HL-60 (cell line): ENCODE results near the gene OSBPL10.

ENCODE experiments used
- DNase-seq, 2 experiments: peaks; one replicate each; pipeline ENCODE4 v3.0.0-alpha.2; 2010 to 2020; ENCODE audit warnings: low read depth in 1 of 2, low spot score in 1 of 2
- H3K27ac ChIP-seq: fragments of 250-450 bp; sonication (Bioruptor Pico); replicated peaks from 2 replicates; pipeline ENCODE4 v1.5.1; 2020; ENCODE audit warnings: mild to moderate bottlenecking, moderate library complexity
- H3K27me3 ChIP-seq: fragments of 250-450 bp; sonication (Bioruptor Pico); 2 replicates; pipeline ENCODE4 v1.5.1; 2021; ENCODE audit warnings: mild to moderate bottlenecking, moderate library complexity; ENCODE audit not compliant: insufficient read depth, poor library complexity, severe bottlenecking
- H3K4me3 ChIP-seq: replicated peaks from 2 replicates; pipeline ENCODE4 v1.5.1; 2011; ENCODE audit warnings: mild to moderate bottlenecking, control low read depth, low read length; ENCODE audit not compliant: insufficient read depth
- CTCF ChIP-seq: IDR thresholded peaks from one replicate; pipeline ENCODE4 v1.5.1; 2011; ENCODE audit warnings: low read length, control low read depth, inconsistent platforms; ENCODE audit not compliant: insufficient read depth
- GABPA ChIP-seq: IDR thresholded peaks from 2 replicates; pipeline ENCODE4 v1.6.1; 2012; ENCODE audit warnings: low read depth
- POLR2AphosphoS5 ChIP-seq: IDR thresholded peaks from 2 replicates; pipeline ENCODE4 v1.6.1; 2012; ENCODE audit warnings: low read depth
- REST ChIP-seq: IDR thresholded peaks from 2 replicates; pipeline ENCODE4 v1.6.1; 2012; ENCODE audit warnings: low read depth; ENCODE audit not compliant: insufficient replicate concordance
- SPI1 ChIP-seq: IDR thresholded peaks from 2 replicates; pipeline ENCODE4 v1.6.1; 2012; ENCODE audit warnings: low read depth, mild to moderate bottlenecking, borderline replicate concordance

OSBPL10 gene

DNA sequence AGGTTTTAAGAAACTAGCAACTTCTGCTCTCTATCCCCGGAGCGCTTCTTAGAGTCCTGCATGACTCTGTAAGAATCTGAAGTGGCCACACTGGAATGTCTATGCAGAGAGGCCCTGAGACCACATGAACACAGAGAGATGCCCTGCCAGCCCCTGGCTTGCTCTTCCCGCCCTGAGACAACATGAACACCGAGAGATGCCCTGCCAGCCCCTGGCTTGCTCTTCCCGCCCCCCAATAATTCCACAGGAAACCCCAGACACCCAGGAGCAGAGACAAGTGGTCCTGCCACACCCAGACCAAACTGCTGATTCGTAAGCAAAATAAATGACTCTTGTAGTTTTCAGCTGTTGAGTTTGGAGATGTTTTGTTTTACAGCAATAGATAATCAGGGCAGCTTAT is 166.1 kb downstream of the OSBPL10 start:
- H3K27me3 ChIP-seq, result no peaks in the 10 kb centered on the region
- DNase-seq, result no peak
- TF ChIP-seq GABPA, result no peak
- TF ChIP-seq POLR2AphosphoS5, result no peak
- no peak for TF ChIP-seq CTCF
- no peak for TF ChIP-seq SPI1
- TF ChIP-seq REST, result no peak
- no peak overlapping the region for H3K27ac ChIP-seq
- no peak overlapping the region for H3K4me3 ChIP-seq

- Histone ChIP-seq H3K27ac (no peak overlapping the region), H3K4me3 (no peak overlapping the region), H3K27me3 (no peaks in the 10 kb centered on the region)
- DNase-seq, result no peak
- no peak for TF ChIP-seq REST
- TF ChIP-seq GABPA, result no peak
- no peak for TF ChIP-seq SPI1
- no peak for TF ChIP-seq CTCF
- TF ChIP-seq POLR2AphosphoS5, result no peak
These were observed 167.4 kb downstream of the OSBPL10 start for GRCh38 chr3:31813686-31814085.

DNA sequence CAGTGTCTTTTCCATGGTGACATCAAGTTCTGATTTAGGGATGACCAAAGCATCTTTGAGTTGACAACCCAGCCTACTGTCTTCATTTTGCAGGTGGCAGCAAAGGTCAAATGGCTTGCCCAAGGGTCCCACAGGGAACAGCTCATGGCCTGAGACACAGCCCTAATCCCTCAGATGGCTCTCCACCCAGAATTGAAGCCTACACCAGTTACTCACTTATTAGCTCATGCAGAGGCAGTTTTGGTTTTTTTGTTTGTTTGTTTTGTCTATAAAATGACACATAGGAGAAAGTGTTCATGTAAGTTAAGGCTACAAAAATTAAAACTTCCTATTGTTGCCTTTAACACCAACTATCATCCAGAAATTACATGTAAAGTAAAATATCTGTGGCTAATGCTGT is 167.9 kb downstream of the OSBPL10 start:
- Histone ChIP-seq H3K27me3 (no peaks in the 10 kb centered on the region), H3K4me3 (no peak overlapping the region), H3K27ac (no peak overlapping the region)
- DNase-seq, result no peak
- no peak for TF ChIP-seq GABPA
- TF ChIP-seq SPI1, result no peak
- no peak for TF ChIP-seq REST
- no peak for TF ChIP-seq POLR2AphosphoS5
- no peak for TF ChIP-seq CTCF
